ENCODE measurements around the gene TCF7L1. TPM values are rescaled to one million over a fixed set of nuclear protein-coding genes. Genes with fewer than 3 reads are reported as not detected.

TCF7L1 gene
- total RNA-seq, 2 experiments from 2014 or later: not detected

DNA sequence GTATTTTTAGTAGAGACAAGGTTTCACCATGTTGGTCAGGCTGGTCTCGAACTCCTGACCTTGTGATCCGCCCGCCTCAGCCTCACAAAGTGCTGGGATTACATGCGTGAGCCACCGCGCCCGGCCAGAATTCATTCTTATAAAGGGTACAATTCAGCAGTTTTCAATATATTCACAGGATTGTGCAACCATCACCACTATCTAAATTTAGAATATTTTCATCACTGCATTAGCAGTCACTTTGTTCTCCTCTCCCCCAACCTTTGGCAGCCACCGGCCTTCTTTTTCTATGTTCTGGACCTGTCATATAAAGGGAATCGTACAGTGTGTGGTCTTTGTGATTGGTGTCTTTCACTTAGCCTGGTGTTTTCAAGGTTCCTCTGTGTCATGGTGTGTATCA, 40.7 kb downstream of the TCF7L1 start:
- CTCF ChIA-PET (ENCODE audit: unreplicated experiment): no interaction called here
- no peak overlapping the region for H3K4me3 ChIP-seq (ENCODE audit: low read depth, low read length, poor library complexity, severe bottlenecking)
- no peak overlapping the region for H3K4me2 ChIP-seq (ENCODE audit: low read length)
- no peaks in the 10 kb centered on the region for H3K9me2 ChIP-seq (ENCODE audit: insufficient read depth, low read length)
- H3K27ac ChIP-seq (ENCODE audit: low read depth, low read length, poor library complexity, severe bottlenecking): no peak overlapping the region
- no peaks in the 10 kb centered on the region for H3K79me2 ChIP-seq (ENCODE audit: insufficient read depth, low read depth, low read length)
- POLR2A ChIA-PET: no interaction called here
- H3K9me3 ChIP-seq (ENCODE audit: low read length): peaks cover 7% of the 10 kb centered on the region; the same call in 1 of the 2 replicates
- no TSS peak for BruUV-seq (replicated peaks)
- H4K20me1 ChIP-seq (ENCODE audit: insufficient read depth, low read length): no peaks in the 10 kb centered on the region
- no peaks in the 10 kb centered on the region for H3K36me3 ChIP-seq (ENCODE audit: insufficient read depth, low read length)
- intact Hi-C loops (cut with micrococcal nuclease; ENCODE audit: unreplicated experiment): no loop called here
- TF ChIP-seq, protein P1, sequence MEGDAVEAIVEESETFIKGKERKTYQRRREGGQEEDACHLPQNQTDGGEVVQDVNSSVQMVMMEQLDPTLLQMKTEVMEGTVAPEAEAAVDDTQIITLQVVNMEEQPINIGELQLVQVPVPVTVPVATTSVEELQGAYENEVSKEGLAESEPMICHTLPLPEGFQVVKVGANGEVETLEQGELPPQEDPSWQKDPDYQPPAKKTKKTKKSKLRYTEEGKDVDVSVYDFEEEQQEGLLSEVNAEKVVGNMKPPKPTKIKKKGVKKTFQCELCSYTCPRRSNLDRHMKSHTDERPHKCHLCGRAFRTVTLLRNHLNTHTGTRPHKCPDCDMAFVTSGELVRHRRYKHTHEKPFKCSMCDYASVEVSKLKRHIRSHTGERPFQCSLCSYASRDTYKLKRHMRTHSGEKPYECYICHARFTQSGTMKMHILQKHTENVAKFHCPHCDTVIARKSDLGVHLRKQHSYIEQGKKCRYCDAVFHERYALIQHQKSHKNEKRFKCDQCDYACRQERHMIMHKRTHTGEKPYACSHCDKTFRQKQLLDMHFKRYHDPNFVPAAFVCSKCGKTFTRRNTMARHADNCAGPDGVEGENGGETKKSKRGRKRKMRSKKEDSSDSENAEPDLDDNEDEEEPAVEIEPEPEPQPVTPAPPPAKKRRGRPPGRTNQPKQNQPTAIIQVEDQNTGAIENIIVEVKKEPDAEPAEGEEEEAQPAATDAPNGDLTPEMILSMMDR (conservative IDR thresholded peaks at IDR 0.05; ENCODE audit: low read length): no peak
- TF ChIP-seq EZH2phosphoT487 (IDR thresholded peaks at IDR 0.05; ENCODE audit: borderline replicate concordance, low read depth, low read length): no peak
- DNase-seq (ENCODE audit: low spot score): no peak
- H2AFZ ChIP-seq (ENCODE audit: low read length): no peak overlapping the region
- no peaks in the 10 kb centered on the region for H3K4me1 ChIP-seq (ENCODE audit: insufficient read depth, low read length, poor library complexity, severe bottlenecking)

DNA sequence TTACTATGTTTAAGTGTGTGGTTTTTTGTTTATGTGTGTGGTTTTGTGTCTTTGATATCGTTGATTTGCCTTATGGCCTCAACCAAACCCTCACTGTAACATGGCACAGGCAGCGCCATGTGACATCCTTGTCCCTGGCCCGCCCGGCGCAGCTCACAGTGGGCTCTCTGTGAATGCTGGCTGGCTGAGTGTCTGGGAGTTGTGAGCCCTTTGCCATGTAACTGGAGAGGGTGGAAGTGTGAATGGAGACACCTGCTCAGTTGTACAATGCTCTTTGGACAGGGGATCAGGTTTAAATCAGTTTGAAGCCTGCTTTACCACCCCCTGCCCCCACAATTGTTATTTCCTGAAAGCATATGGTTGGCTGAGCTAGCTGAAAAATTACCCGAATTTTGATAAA, 41.8 kb downstream of the TCF7L1 start:
- Histone ChIP-seq H4K20me1 (ENCODE audit: insufficient read depth, low read length) (no peaks in the 10 kb centered on the region), H3K36me3 (ENCODE audit: insufficient read depth, low read length) (no peaks in the 10 kb centered on the region), H3K79me2 (ENCODE audit: insufficient read depth, low read depth, low read length) (no peaks in the 10 kb centered on the region), H3K9me2 (ENCODE audit: insufficient read depth, low read length) (no peaks in the 10 kb centered on the region), H3K4me2 (ENCODE audit: low read length) (no peak overlapping the region), H3K4me1 (ENCODE audit: insufficient read depth, low read length, poor library complexity, severe bottlenecking) (no peaks in the 10 kb centered on the region), H3K27ac (ENCODE audit: low read depth, low read length, poor library complexity, severe bottlenecking) (no peak overlapping the region), H2AFZ (ENCODE audit: low read length) (no peak overlapping the region), H3K9me3 (ENCODE audit: low read length) (peaks cover 7% of the 10 kb centered on the region; the same call in 1 of the 2 replicates), H3K4me3 (ENCODE audit: low read depth, low read length, poor library complexity, severe bottlenecking) (no peak overlapping the region)
- no peak for DNase-seq (ENCODE audit: low spot score)
- TF ChIP-seq EZH2phosphoT487 (IDR thresholded peaks at IDR 0.05; ENCODE audit: borderline replicate concordance, low read depth, low read length): no peak
- TF ChIP-seq, protein P1 (conservative IDR thresholded peaks at IDR 0.05; ENCODE audit: low read length): no peak
- no TSS peak for BruUV-seq (replicated peaks)
- ChIA-PET CTCF (ENCODE audit: unreplicated experiment) (no interaction called here), POLR2A (interaction anchor here (0.6 kb wide), 1 partner anchor 52 kb away, joined by 3 read pairs; no protein-coding TSS in a partner anchor)
- intact Hi-C loops (cut with micrococcal nuclease; ENCODE audit: unreplicated experiment): no loop called here

DNA sequence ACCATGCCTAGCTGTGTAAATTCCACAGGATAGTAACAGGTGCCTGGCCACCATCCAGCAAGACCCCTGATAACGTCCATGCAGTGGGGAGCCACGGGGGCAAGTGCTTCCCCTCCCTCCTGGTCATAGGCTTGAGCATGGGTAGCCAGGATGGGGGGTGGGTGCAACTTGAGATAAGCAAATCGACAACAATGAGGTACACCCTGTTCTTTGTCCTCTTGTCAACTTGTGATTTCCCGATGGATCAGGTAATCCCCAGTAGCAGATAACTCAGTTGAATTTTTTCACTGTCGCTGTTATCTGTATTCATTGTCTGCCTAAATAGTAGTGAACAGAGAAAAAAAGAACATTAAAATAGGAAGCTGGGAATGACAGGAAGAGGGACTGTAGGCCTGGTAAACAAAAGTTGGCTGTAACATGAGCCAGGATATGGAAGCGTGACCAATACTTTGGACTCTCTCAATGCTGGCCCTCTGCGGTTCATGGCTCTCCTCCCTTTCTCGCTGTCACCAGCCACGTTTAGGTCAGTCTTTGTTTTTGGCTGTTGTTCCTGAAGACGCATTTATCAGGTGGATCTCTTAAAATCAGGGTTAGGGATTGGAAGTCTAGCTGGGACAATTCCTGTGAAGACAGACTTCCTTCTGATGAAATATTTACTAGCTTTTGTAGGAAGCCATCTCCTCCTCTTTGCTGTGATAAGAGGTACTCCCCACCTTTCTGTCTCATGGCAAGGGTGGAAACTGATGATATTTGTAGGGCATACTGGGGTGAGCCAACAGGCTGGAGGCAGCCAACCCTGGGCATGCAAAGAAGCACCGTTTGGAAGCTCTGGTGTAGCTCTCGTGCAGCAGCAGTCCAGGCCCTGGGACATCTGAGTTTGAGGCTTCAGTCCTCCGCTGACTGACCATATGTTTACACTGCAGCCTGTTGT, 42.4 kb downstream of the TCF7L1 start:
- intact Hi-C loops (cut with micrococcal nuclease; ENCODE audit: unreplicated experiment): no loop called here
- Histone ChIP-seq H3K27ac (ENCODE audit: low read depth, low read length, poor library complexity, severe bottlenecking) (no peak overlapping the region), H3K4me3 (ENCODE audit: low read depth, low read length, poor library complexity, severe bottlenecking) (no peak overlapping the region), H3K9me3 (ENCODE audit: low read length) (peaks cover 4% of the 10 kb centered on the region; the same call in 1 of the 2 replicates), H3K79me2 (ENCODE audit: insufficient read depth, low read depth, low read length) (no peaks in the 10 kb centered on the region), H3K4me1 (ENCODE audit: insufficient read depth, low read length, poor library complexity, severe bottlenecking) (no peaks in the 10 kb centered on the region), H2AFZ (ENCODE audit: low read length) (no peak overlapping the region), H3K9me2 (ENCODE audit: insufficient read depth, low read length) (no peaks in the 10 kb centered on the region), H3K36me3 (ENCODE audit: insufficient read depth, low read length) (no peaks in the 10 kb centered on the region), H3K4me2 (ENCODE audit: low read length) (no peak overlapping the region), H4K20me1 (ENCODE audit: insufficient read depth, low read length) (no peaks in the 10 kb centered on the region)
- BruUV-seq (replicated peaks): no TSS peak
- POLR2A ChIA-PET: interaction anchor here (0.6 to 0.9 kb wide), 3 partner anchors 13 to 53 kb away, joined by 3 read pairs; no protein-coding TSS in a partner anchor
- TF ChIP-seq EZH2phosphoT487 (IDR thresholded peaks at IDR 0.05; ENCODE audit: borderline replicate concordance, low read depth, low read length): no peak
- TF ChIP-seq, protein P1 (conservative IDR thresholded peaks at IDR 0.05; ENCODE audit: low read length): no peak
- DNase-seq (ENCODE audit: low spot score): no peak
- CTCF ChIA-PET (ENCODE audit: unreplicated experiment): no interaction called here

Data from OCI-LY7 (cell line).